Esophagus squamous epithelium (tissue), 4 donors: ENCODE measurements around the gene NFATC2.

ENCODE experiments used
- POLR2A ChIP-seq, 4 donors: fragments of 450-650 bp; IDR thresholded peaks; one replicate each; pipeline ENCODE4 v1.6.1; 2017; ENCODE audit warnings: antibody characterized with exemption in 4 of 4, mild to moderate bottlenecking in 4 of 4, moderate library complexity in 3 of 4
- TF ChIP-seq, protein P1 (sequence below), 6 experiments: fragments of 450-650 bp in 4 of 6; fragments of 200-600 bp in 2 of 6; sonication (generic) in 2 of 6; IDR thresholded peaks; one replicate each; pipeline ENCODE4 v1.5.1; 2016 to 2019; ENCODE audit warnings: antibody characterized with exemption in 6 of 6, mild to moderate bottlenecking in 4 of 6, moderate library complexity in 4 of 6

DNA sequence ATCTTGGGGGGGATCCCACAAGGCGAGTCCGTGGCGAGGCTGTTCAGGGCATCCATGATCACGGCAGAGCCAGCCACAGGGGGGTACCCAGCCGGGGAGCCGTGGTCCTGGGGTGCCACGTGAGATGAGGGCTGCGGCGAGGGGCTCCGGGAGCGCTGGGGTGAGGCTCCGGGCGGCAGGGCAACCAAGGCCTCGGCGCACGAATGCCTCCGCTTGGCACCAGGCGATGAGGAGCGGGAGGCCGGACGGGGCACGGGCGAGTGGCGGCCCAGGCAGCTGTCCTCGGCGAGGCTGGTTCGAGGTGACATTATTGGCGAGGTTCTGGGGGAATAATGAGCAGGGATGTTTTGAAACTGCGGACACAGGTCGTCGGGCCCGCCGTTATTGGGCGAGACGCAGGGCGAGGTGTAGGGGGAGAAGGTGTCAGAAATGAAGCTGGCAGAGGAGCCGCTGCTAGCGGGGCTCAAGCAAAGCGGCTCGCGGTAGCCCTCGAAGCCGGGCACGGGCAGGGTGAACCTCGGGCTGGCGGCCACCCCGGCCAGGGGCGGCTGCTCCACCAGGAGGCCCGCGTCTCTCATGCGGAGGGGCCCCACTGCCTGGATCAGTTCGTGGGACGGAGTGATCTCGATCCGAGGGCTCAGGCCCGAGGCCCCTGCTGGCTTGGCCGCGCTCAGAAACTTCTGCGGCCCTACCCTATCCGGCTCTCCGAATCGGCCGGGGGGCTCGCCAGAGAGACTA lies 19.1 kb downstream of the NFATC2 start:
- TF ChIP-seq, protein P1, sequence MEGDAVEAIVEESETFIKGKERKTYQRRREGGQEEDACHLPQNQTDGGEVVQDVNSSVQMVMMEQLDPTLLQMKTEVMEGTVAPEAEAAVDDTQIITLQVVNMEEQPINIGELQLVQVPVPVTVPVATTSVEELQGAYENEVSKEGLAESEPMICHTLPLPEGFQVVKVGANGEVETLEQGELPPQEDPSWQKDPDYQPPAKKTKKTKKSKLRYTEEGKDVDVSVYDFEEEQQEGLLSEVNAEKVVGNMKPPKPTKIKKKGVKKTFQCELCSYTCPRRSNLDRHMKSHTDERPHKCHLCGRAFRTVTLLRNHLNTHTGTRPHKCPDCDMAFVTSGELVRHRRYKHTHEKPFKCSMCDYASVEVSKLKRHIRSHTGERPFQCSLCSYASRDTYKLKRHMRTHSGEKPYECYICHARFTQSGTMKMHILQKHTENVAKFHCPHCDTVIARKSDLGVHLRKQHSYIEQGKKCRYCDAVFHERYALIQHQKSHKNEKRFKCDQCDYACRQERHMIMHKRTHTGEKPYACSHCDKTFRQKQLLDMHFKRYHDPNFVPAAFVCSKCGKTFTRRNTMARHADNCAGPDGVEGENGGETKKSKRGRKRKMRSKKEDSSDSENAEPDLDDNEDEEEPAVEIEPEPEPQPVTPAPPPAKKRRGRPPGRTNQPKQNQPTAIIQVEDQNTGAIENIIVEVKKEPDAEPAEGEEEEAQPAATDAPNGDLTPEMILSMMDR (IDR thresholded peaks at IDR 0.05), result no peak
- no peak for TF ChIP-seq POLR2A (IDR thresholded peaks at IDR 0.05)
